CD14-positive monocyte (primary cell): ENCODE data around the gene MAD1L1. TPM values are rescaled to one million over a fixed set of nuclear protein-coding genes. Genes with fewer than 3 reads are reported as not detected.

Experiments
- DNase-seq, 3 donors: peaks; one replicate each; pipeline ENCODE4 v3.0.0-alpha.2; 2011 to 2022
- H2AFZ ChIP-seq: 2 replicates; pipeline ENCODE4 v1.6.0; 2012; ENCODE audit warnings: mild to moderate bottlenecking, low read depth, low read length, inconsistent platforms; ENCODE audit not compliant: insufficient read depth, poor library complexity, severe bottlenecking
- H3K27ac ChIP-seq, 2 donors: 1 replicate in 1 of 2; 2 replicates in 1 of 2; pipeline ENCODE4 v1.5.1; 2012 to 2013; ENCODE audit warnings: low read length in 2 of 2, control low read depth in 1 of 2, inconsistent platforms in 1 of 2, low read depth in 1 of 2, mild to moderate bottlenecking in 1 of 2
- H3K27me3 ChIP-seq, 2 donors: one replicate each; pipeline versions ENCODE4 v1.6.0 to v1.6.1; 2011 to 2013; ENCODE audit warnings: low read length in 2 of 2; ENCODE audit not compliant: control insufficient read depth in 2 of 2, insufficient read depth in 2 of 2
- H3K36me3 ChIP-seq, 2 donors: replicated peaks in 1 of 2; 1 replicate in 1 of 2; 2 replicates in 1 of 2; pipeline versions ENCODE4 v1.5.1 to v1.6.1; 2012 to 2013; ENCODE audit warnings: low read length in 2 of 2, control low read depth in 1 of 2, inconsistent platforms in 1 of 2, mild to moderate bottlenecking in 1 of 2; ENCODE audit not compliant: insufficient read depth in 2 of 2, control insufficient read depth in 1 of 2
- H3K4me1 ChIP-seq, 2 donors: 1 replicate in 1 of 2; 2 replicates in 1 of 2; pipeline versions ENCODE4 v1.5.1 to v1.6.1; 2012 to 2013; ENCODE audit warnings: low read length in 2 of 2, control low read depth in 1 of 2, inconsistent platforms in 1 of 2, mild to moderate bottlenecking in 1 of 2, moderate library complexity in 1 of 2; ENCODE audit not compliant: insufficient read depth in 2 of 2, control insufficient read depth in 1 of 2
- H3K4me2 ChIP-seq: replicated peaks from 2 replicates; pipeline ENCODE3; 2012; ENCODE audit warnings: low read length, moderate library complexity, mild to moderate bottlenecking; ENCODE audit not compliant: poor library complexity, severe bottlenecking; ENCODE audit errors: extremely low read depth
- H3K4me3 ChIP-seq, 3 experiments: fragments of 200-600 bp in 1 of 3; sonication (generic) in 1 of 3; replicated peaks in 1 of 3; 1 replicate in 2 of 3; 2 replicates in 1 of 3; pipeline ENCODE4 v1.5.1; 2011 to 2013; ENCODE audit warnings: low read length in 3 of 3, mild to moderate bottlenecking in 3 of 3, control low read depth in 2 of 3, low read depth in 2 of 3, inconsistent platforms in 1 of 3, moderate library complexity in 1 of 3
- H3K79me2 ChIP-seq: 2 replicates; pipeline ENCODE4 v1.6.0; 2012; ENCODE audit warnings: mild to moderate bottlenecking, control low read depth, inconsistent platforms, low read length, moderate library complexity; ENCODE audit not compliant: insufficient read depth
- H3K9ac ChIP-seq: 2 replicates; pipeline ENCODE4 v1.6.0; 2017; ENCODE audit warnings: low read length, mild to moderate bottlenecking; ENCODE audit not compliant: insufficient read depth, poor library complexity, severe bottlenecking
- H3K9me3 ChIP-seq, 2 donors: replicated peaks in 1 of 2; 1 replicate in 1 of 2; 2 replicates in 1 of 2; pipeline versions ENCODE4 v1.5.1 to v1.6.1; 2012 to 2013; ENCODE audit warnings: low read length in 2 of 2, control low read depth in 1 of 2; ENCODE audit not compliant: control insufficient read depth in 1 of 2, insufficient read depth in 1 of 2
- H4K20me1 ChIP-seq: 2 replicates; pipeline ENCODE4 v1.6.0; 2012; ENCODE audit warnings: mild to moderate bottlenecking, low read length, control low read depth, moderate library complexity; ENCODE audit not compliant: insufficient read depth
- H3K27ac Mint-ChIP-seq, 7 donors: one replicate each; pipeline ENCODE4 v1.8.0; 2020; ENCODE audit warnings: mild to moderate bottlenecking in 7 of 7, mixed read lengths in 7 of 7, moderate library complexity in 6 of 7, inconsistent platforms in 2 of 7
- H3K27me3 Mint-ChIP-seq, 3 donors: one replicate each; pipeline ENCODE4 v1.8.0; 2021 to 2022; ENCODE audit warnings: low read depth in 3 of 3, mild to moderate bottlenecking in 3 of 3, mixed read lengths in 3 of 3, moderate library complexity in 3 of 3, inconsistent platforms in 1 of 3
- H3K36me3 Mint-ChIP-seq, 2 donors: one replicate each; pipeline ENCODE4 v1.8.0; 2020; ENCODE audit warnings: mixed read lengths in 2 of 2, inconsistent platforms in 1 of 2, mild to moderate bottlenecking in 1 of 2
- H3K4me1 Mint-ChIP-seq: one replicate; pipeline ENCODE4 v1.8.0; 2020; ENCODE audit warnings: mild to moderate bottlenecking, mixed read lengths
- H3K4me3 Mint-ChIP-seq, 2 donors: one replicate each; pipeline ENCODE4 v1.8.0; 2020; ENCODE audit warnings: mild to moderate bottlenecking in 2 of 2, mixed read lengths in 2 of 2, moderate library complexity in 1 of 2
- H3K9me3 Mint-ChIP-seq, 7 donors: one replicate each; pipeline ENCODE4 v1.8.0; 2020 to 2022; ENCODE audit warnings: mixed read lengths in 7 of 7, mild to moderate bottlenecking in 6 of 7, moderate library complexity in 6 of 7, inconsistent platforms in 2 of 7
- CTCF ChIP-seq: fragments of 200-600 bp; IDR thresholded peaks from one replicate; pipeline ENCODE4 v1.8.0; 2022; ENCODE audit warnings: antibody characterized with exemption, mild to moderate bottlenecking
- WGBS: methylation state at CpG from one replicate; pipeline ENCODE4 v1.1.5; 2013; ENCODE audit warnings: missing lambda C conversion rate; ENCODE audit not compliant: insufficient coverage; 5-methylcytosine and 5-hydroxymethylcytosine counted together
- intact Hi-C, 2 donors: fragments of 100-400 bp; cut with micrococcal nuclease; formaldehyde crosslinking; loops; one replicate each; pipeline versions ENCODE4 v1.15.0 to v1.15.1; 2023
- polyA plus RNA-seq, 3 donors: library from polyadenylated mRNA; depleted of rRNA in 1 of 3; unstranded in 2 of 3; stranded (reverse) in 1 of 3; fragments of 300-500 nt in 2 of 3; fragments of >200 nt in 1 of 3; fragmentation: Illumina TruSeq in 2 of 3; gene quantifications; 1 replicate in 2 of 3; 2 replicates in 1 of 3; pipeline ENCODE4 v1.2.3, GENCODE V29; 2012 to 2021

MAD1L1 gene
- polyA plus RNA-seq, 3 donors: 22.0 to 39.4 (median 33.2) TPM

GRCh38 chr7:1985042-1985441 is 247.7 kb downstream of the MAD1L1 start:
- H3K36me3 ChIP-seq: peaks cover 1 to 21% of the 10 kb centered on the region in 2 donors
- H3K4me1 Mint-ChIP-seq: no peaks in the 10 kb centered on the region
- 98% methylated on average over 10 of the region's 13 CpGs for WGBS
- no peak overlapping the region for H3K4me3 ChIP-seq
- no peaks in the 10 kb centered on the region for H3K27me3 ChIP-seq
- no peaks in the 10 kb centered on the region for H4K20me1 ChIP-seq
- H3K4me3 Mint-ChIP-seq: no peak overlapping the region
- H3K36me3 Mint-ChIP-seq: peaks cover 18 to 30% of the 10 kb centered on the region in 2 donors
- H2AFZ ChIP-seq: no peak overlapping the region
- H3K4me1 ChIP-seq: no peaks in the 10 kb centered on the region
- no peaks in the 10 kb centered on the region for H3K9me3 Mint-ChIP-seq
- H3K27ac Mint-ChIP-seq: peak overlapping the region in 1 of 7 donors; percentile 16
- DNase-seq: no peak
- H3K27ac ChIP-seq: no peak overlapping the region
- intact Hi-C loops: no loop called here
- peaks cover 0 to 1% (median 0%) of the 10 kb centered on the region in 3 donors for H3K27me3 Mint-ChIP-seq
- H3K9me3 ChIP-seq: no peaks in the 10 kb centered on the region
- H3K4me2 ChIP-seq: no peak overlapping the region
- no peak overlapping the region for H3K9ac ChIP-seq
- no peak for TF ChIP-seq CTCF
- H3K79me2 ChIP-seq: no peaks in the 10 kb centered on the region

- H4K20me1 ChIP-seq: no peaks in the 10 kb centered on the region
- Mint-ChIP-seq H3K36me3 (peaks cover 31 to 51% of the 10 kb centered on the region in 2 donors), H3K4me1 (no peaks in the 10 kb centered on the region), H3K4me3 (no peak overlapping the region), H3K27ac (no peak overlapping the region), H3K9me3 (peaks cover 0 to 7% (median 5%) of the 10 kb centered on the region in 7 donors), H3K27me3 (no peaks in the 10 kb centered on the region)
- DNase-seq: no peak
- H3K4me3 ChIP-seq: no peak overlapping the region
- H2AFZ ChIP-seq: no peak overlapping the region
- peaks cover 9 to 48% of the 10 kb centered on the region in 2 donors for H3K36me3 ChIP-seq
- no peaks in the 10 kb centered on the region for H3K4me1 ChIP-seq
- TF ChIP-seq CTCF: no peak
- H3K27me3 ChIP-seq: no peaks in the 10 kb centered on the region
- no peak overlapping the region for H3K9ac ChIP-seq
- no peak overlapping the region for H3K27ac ChIP-seq
- H3K79me2 ChIP-seq: no peaks in the 10 kb centered on the region
- intact Hi-C loops: no loop called here
- WGBS: 96% methylated on average over 3 of the region's 6 CpGs
- H3K4me2 ChIP-seq: no peak overlapping the region
- H3K9me3 ChIP-seq: peaks cover 0 to 6% of the 10 kb centered on the region in 2 donors
These were observed 250.9 kb downstream of the MAD1L1 start for GRCh38 chr7:1981878-1982230.
